ENCODE measurements around the gene RCE1.

- no peak for TF ChIP-seq EZH2 (IDR thresholded peaks at IDR 0.05; ENCODE audit: borderline replicate concordance, low read depth, low read length, poor library complexity, severe bottlenecking)
- no peak for TF ChIP-seq CTCF (conservative IDR thresholded peaks at IDR 0.05; ENCODE audit: low read depth, low read length)
Measured at GRCh38 chr11:66852466-66853241, 9.4 kb downstream of the RCE1 start.

All from A673 (cell line).